Subcutaneous abdominal adipose tissue (tissue), 5 donors: Measurements from ENCODE around the gene RAB27B.

Experiments used
- H3K27ac ChIP-seq: one replicate; pipeline ENCODE4 v1.7.0; 2013; ENCODE audit warnings: low read depth, mild to moderate bottlenecking, inconsistent platforms, low read length, moderate library complexity
- H3K27me3 ChIP-seq, 5 donors: one replicate each; pipeline ENCODE4 v1.7.0; 2013; ENCODE audit warnings: low read length in 5 of 5, inconsistent platforms in 1 of 5; ENCODE audit not compliant: control insufficient read depth in 5 of 5, insufficient read depth in 4 of 5
- H3K36me3 ChIP-seq, 5 donors: one replicate each; pipeline ENCODE4 v1.7.0; 2013; ENCODE audit warnings: low read length in 5 of 5; ENCODE audit not compliant: control insufficient read depth in 5 of 5, insufficient read depth in 5 of 5
- H3K4me1 ChIP-seq, 5 donors: one replicate each; pipeline ENCODE4 v1.7.0; 2013; ENCODE audit warnings: low read length in 5 of 5, mild to moderate bottlenecking in 3 of 5, moderate library complexity in 1 of 5; ENCODE audit not compliant: control insufficient read depth in 5 of 5, insufficient read depth in 5 of 5
- H3K4me3 ChIP-seq, 5 donors: one replicate each; pipeline ENCODE4 v1.7.0; 2013; ENCODE audit warnings: low read length in 5 of 5, low read depth in 1 of 5
- H3K9ac ChIP-seq, 5 donors: one replicate each; pipeline ENCODE4 v1.7.0; 2013; ENCODE audit warnings: low read length in 5 of 5, mild to moderate bottlenecking in 4 of 5, moderate library complexity in 3 of 5
- H3K9me3 ChIP-seq, 5 donors: one replicate each; pipeline ENCODE4 v1.7.0; 2013; ENCODE audit warnings: low read length in 5 of 5; ENCODE audit not compliant: control insufficient read depth in 5 of 5
- donor health status: healthy.
- donor health status: healthy.
- donor health status: healthy.
- donor health status: healthy.
- donor health status: healthy.

RAB27B gene

DNA sequence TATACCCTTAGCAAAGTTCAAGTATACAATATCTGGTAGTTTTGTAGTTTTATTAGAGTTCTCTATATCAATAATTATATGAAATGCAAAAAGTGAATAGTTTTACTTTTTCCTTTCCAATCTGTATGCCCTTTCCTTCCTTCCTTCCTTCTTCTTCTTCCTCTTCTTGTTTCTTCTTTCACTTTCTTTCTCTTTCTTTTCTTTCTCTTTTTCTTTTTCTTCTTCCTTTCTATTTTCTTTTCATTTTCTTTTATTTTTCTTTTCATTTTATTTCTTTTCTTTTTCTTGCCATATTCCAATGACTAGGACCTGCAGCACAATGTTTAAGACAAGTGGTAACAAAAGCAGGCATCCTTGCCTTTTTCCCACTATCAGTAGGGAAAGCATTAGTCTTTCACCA is 71.2 kb downstream of the RAB27B start:
- H3K27ac ChIP-seq = no peak overlapping the region
- H3K27me3 ChIP-seq = no peaks in the 10 kb centered on the region
- no peaks in the 10 kb centered on the region for H3K36me3 ChIP-seq
- no peak overlapping the region for H3K9ac ChIP-seq
- H3K4me1 ChIP-seq = no peaks in the 10 kb centered on the region
- no peaks in the 10 kb centered on the region for H3K9me3 ChIP-seq
- no peak overlapping the region for H3K4me3 ChIP-seq

GRCh38 chr18:54900290-54900689 is 72.0 kb downstream of the RAB27B start:
- H3K27ac ChIP-seq = no peak overlapping the region
- no peaks in the 10 kb centered on the region for H3K4me1 ChIP-seq
- H3K36me3 ChIP-seq = no peaks in the 10 kb centered on the region
- no peaks in the 10 kb centered on the region for H3K9me3 ChIP-seq
- H3K9ac ChIP-seq = no peak overlapping the region
- H3K4me3 ChIP-seq = no peak overlapping the region
- H3K27me3 ChIP-seq = no peaks in the 10 kb centered on the region

- H3K27ac ChIP-seq = no peak overlapping the region
- no peak overlapping the region for H3K4me3 ChIP-seq
- H3K9me3 ChIP-seq = no peaks in the 10 kb centered on the region
- no peaks in the 10 kb centered on the region for H3K36me3 ChIP-seq
- no peak overlapping the region for H3K9ac ChIP-seq
- H3K4me1 ChIP-seq = no peaks in the 10 kb centered on the region
- no peaks in the 10 kb centered on the region for H3K27me3 ChIP-seq
Observed at GRCh38 chr18:54904581-54904980, 76.3 kb downstream of the RAB27B start.

DNA sequence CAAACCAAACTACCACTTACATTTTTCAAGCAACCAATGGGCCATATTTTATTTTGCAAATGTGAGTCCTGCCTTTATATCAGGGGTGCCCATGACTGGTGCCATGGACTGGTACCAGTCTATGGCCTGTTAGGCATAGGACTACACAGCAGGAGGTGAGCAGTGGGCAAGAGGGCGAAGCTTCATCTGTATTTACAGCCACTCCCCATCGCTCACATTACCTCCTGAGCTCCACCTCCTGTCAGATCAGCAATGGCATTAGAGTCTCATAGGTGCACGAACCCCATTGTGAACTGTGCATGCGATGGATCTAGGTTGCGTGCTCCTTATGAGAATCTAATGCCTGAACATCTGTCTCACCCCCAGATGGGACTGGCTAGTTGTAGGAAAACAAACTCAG is 77.4 kb downstream of the RAB27B start:
- Histone ChIP-seq H3K27ac (no peak overlapping the region), H3K4me1 (no peaks in the 10 kb centered on the region), H3K36me3 (no peaks in the 10 kb centered on the region), H3K4me3 (no peak overlapping the region), H3K9me3 (no peaks in the 10 kb centered on the region), H3K27me3 (no peaks in the 10 kb centered on the region), H3K9ac (no peak overlapping the region)

GRCh38 chr18:54906331-54907185 is 78.3 kb downstream of the RAB27B start:
- Histone ChIP-seq H3K4me1 (no peaks in the 10 kb centered on the region), H3K36me3 (no peaks in the 10 kb centered on the region), H3K9ac (no peak overlapping the region), H3K27me3 (no peaks in the 10 kb centered on the region), H3K9me3 (no peaks in the 10 kb centered on the region), H3K4me3 (no peak overlapping the region), H3K27ac (no peak overlapping the region)

- H3K27ac ChIP-seq = no peak overlapping the region
- H3K27me3 ChIP-seq = no peaks in the 10 kb centered on the region
- H3K9ac ChIP-seq = no peak overlapping the region
- H3K4me1 ChIP-seq = no peaks in the 10 kb centered on the region
- H3K9me3 ChIP-seq = no peaks in the 10 kb centered on the region
- no peaks in the 10 kb centered on the region for H3K36me3 ChIP-seq
- no peak overlapping the region for H3K4me3 ChIP-seq
Observed at GRCh38 chr18:54909538-54909937, 81.3 kb downstream of the RAB27B start.

- Histone ChIP-seq H3K4me1 (no peaks in the 10 kb centered on the region), H3K9me3 (no peaks in the 10 kb centered on the region), H3K27ac (no peak overlapping the region), H3K4me3 (no peak overlapping the region), H3K36me3 (no peaks in the 10 kb centered on the region), H3K27me3 (no peaks in the 10 kb centered on the region), H3K9ac (no peak overlapping the region)
Observed at GRCh38 chr18:54910161-54910919, 82.1 kb downstream of the RAB27B start.

GRCh38 chr18:54911551-54911950 is 83.3 kb downstream of the RAB27B start:
- H3K27ac ChIP-seq = no peak overlapping the region
- H3K36me3 ChIP-seq = no peaks in the 10 kb centered on the region
- H3K4me3 ChIP-seq = no peak overlapping the region
- H3K4me1 ChIP-seq = no peaks in the 10 kb centered on the region
- no peaks in the 10 kb centered on the region for H3K9me3 ChIP-seq
- H3K9ac ChIP-seq = no peak overlapping the region
- no peaks in the 10 kb centered on the region for H3K27me3 ChIP-seq

DNA sequence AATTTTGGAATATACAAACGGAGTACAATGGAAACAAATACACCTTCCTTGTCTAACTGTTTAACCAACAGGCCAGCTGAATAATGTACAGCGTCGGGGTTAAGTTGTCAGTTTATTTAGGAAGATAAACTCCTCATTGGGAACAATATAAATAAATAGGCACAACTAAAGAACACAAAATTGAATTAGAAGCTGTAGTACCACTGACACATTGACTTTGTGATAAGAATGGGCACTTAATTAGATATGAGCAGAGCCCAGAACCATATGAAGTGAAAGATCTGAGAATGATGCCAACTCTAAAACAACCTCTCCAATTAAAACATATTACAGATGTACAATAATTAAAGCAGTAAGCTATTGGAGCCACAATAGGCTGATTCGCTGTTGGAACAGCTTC is 86.5 kb downstream of the RAB27B start:
- Histone ChIP-seq H3K4me3 (no peak overlapping the region), H3K27ac (no peak overlapping the region), H3K36me3 (peaks cover 0 to 3% (median 0%) of the 10 kb centered on the region in 5 donors)

DNA sequence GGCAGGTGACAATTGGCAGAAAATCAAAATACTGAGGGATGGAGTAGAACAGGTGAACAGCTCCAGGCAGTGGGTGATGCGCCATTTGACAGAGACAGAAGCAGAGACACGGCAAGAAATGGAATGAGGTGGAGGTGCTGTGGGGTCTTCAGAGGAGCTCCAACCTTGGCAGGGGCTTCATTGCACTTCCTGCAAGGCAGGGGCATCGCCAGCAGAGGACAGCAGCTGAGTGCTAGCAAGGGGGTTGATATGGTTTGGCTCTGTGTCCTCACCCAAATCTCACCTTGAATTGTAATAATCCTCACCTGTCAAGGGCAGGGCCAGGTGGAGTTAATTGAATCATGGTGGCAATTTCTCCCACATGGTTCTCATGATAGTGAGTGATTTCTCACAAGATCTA is 88.2 kb downstream of the RAB27B start:
- Histone ChIP-seq H3K36me3 (peaks cover 0 to 3% (median 0%) of the 10 kb centered on the region in 5 donors), H3K4me3 (no peak overlapping the region), H3K9me3 (no peaks in the 10 kb centered on the region), H3K9ac (no peak overlapping the region), H3K27ac (no peak overlapping the region), H3K27me3 (no peaks in the 10 kb centered on the region), H3K4me1 (no peaks in the 10 kb centered on the region)

More for the DNA sequence above, 86.5 kb downstream of the RAB27B start:
- H3K4me1 ChIP-seq = no peaks in the 10 kb centered on the region
- no peak overlapping the region for H3K9ac ChIP-seq
- H3K9me3 ChIP-seq = no peaks in the 10 kb centered on the region
- no peaks in the 10 kb centered on the region for H3K27me3 ChIP-seq
